IPS-15b (cell line): ENCODE results near the gene MBLAC2.

Source experiments
- H3K27me3 ChIP-seq: one replicate; pipeline ENCODE4 v1.6.1; 2013; ENCODE audit warnings: low read length; ENCODE audit not compliant: control insufficient read depth, insufficient read depth
- H3K36me3 ChIP-seq: one replicate; pipeline ENCODE4 v1.6.1; 2013; ENCODE audit warnings: low read length; ENCODE audit not compliant: control insufficient read depth, insufficient read depth
- H3K4me1 ChIP-seq: one replicate; pipeline ENCODE4 v1.6.1; 2013; ENCODE audit warnings: mild to moderate bottlenecking, low read length; ENCODE audit not compliant: control insufficient read depth, insufficient read depth
- H3K4me3 ChIP-seq: one replicate; pipeline ENCODE4 v1.5.1; 2013; ENCODE audit warnings: low read depth, low read length
- H3K9ac ChIP-seq: one replicate; pipeline ENCODE4 v1.6.1; 2013; ENCODE audit warnings: low read depth, mild to moderate bottlenecking, low read length
- H3K9me3 ChIP-seq: one replicate; pipeline ENCODE4 v1.6.1; 2013; ENCODE audit warnings: mild to moderate bottlenecking, low read length; ENCODE audit not compliant: control insufficient read depth, insufficient read depth

Gene MBLAC2

GRCh38 chr5:90474235-90475107 lies at the start of gene MBLAC2, which contains the start of gene POLR3G:
Gene MBLAC2, minus strand, starts transcription at chr5:90474771. Its CDS starts 479 bp downstream, at chr5:90474292.
Gene POLR3G, plus strand, starts transcription at chr5:90474864. Its CDS starts 10,704 bp downstream, at chr5:90485568.
- peaks cover 20% of the 10 kb centered on the region for H3K4me1 ChIP-seq
- H3K9me3 ChIP-seq: no peaks in the 10 kb centered on the region
- H3K4me3 ChIP-seq: peak within 1 kb of the TSS; percentile 88
- H3K9ac ChIP-seq: peak within 1 kb of the TSS; percentile 84
- H3K36me3 ChIP-seq: no peaks in the 10 kb centered on the region
- H3K27me3 ChIP-seq: no peaks in the 10 kb centered on the region

- Histone ChIP-seq H3K36me3 (peaks cover 3% of the 10 kb centered on the region), H3K9me3 (no peaks in the 10 kb centered on the region), H3K27me3 (no peaks in the 10 kb centered on the region), H3K4me3 (no peak overlapping the region), H3K4me1 (no peaks in the 10 kb centered on the region), H3K9ac (no peak overlapping the region)
Measured at GRCh38 chr5:90519081-90519480, 44.5 kb upstream of the MBLAC2 start.

- H3K36me3 ChIP-seq: peaks cover 3% of the 10 kb centered on the region
- no peaks in the 10 kb centered on the region for H3K4me1 ChIP-seq
- no peak overlapping the region for H3K9ac ChIP-seq
- H3K27me3 ChIP-seq: no peaks in the 10 kb centered on the region
- H3K4me3 ChIP-seq: no peak overlapping the region
- no peaks in the 10 kb centered on the region for H3K9me3 ChIP-seq
Measured at GRCh38 chr5:90518661-90519060, 44.1 kb upstream of the MBLAC2 start.

GRCh38 chr5:90514520-90514919 lies 39.9 kb upstream of the MBLAC2 start:
- Histone ChIP-seq H3K36me3 (no peaks in the 10 kb centered on the region), H3K4me3 (no peak overlapping the region), H3K9me3 (no peaks in the 10 kb centered on the region), H3K9ac (no peak overlapping the region), H3K27me3 (no peaks in the 10 kb centered on the region), H3K4me1 (no peaks in the 10 kb centered on the region)

GRCh38 chr5:90510438-90510837 lies 35.9 kb upstream of the MBLAC2 start:
- Histone ChIP-seq H3K4me3 (no peak overlapping the region), H3K9ac (no peak overlapping the region), H3K27me3 (no peaks in the 10 kb centered on the region), H3K9me3 (no peaks in the 10 kb centered on the region), H3K36me3 (no peaks in the 10 kb centered on the region), H3K4me1 (no peaks in the 10 kb centered on the region)

- Histone ChIP-seq H3K4me1 (no peaks in the 10 kb centered on the region), H3K27me3 (no peaks in the 10 kb centered on the region), H3K9ac (no peak overlapping the region), H3K9me3 (no peaks in the 10 kb centered on the region), H3K4me3 (no peak overlapping the region), H3K36me3 (no peaks in the 10 kb centered on the region)
Measured at GRCh38 chr5:90506221-90506620, 31.6 kb upstream of the MBLAC2 start.

GRCh38 chr5:90504743-90505142 lies 30.2 kb upstream of the MBLAC2 start:
- Histone ChIP-seq H3K4me3 (no peak overlapping the region), H3K27me3 (no peaks in the 10 kb centered on the region), H3K36me3 (no peaks in the 10 kb centered on the region), H3K4me1 (no peaks in the 10 kb centered on the region), H3K9me3 (no peaks in the 10 kb centered on the region), H3K9ac (no peak overlapping the region)

- no peaks in the 10 kb centered on the region for H3K9me3 ChIP-seq
- no peaks in the 10 kb centered on the region for H3K36me3 ChIP-seq
- H3K4me3 ChIP-seq: no peak overlapping the region
- no peaks in the 10 kb centered on the region for H3K27me3 ChIP-seq
- H3K4me1 ChIP-seq: no peaks in the 10 kb centered on the region
- no peak overlapping the region for H3K9ac ChIP-seq
Measured at GRCh38 chr5:90503596-90503995, 29.0 kb upstream of the MBLAC2 start.

GRCh38 chr5:90495146-90495545 lies 20.6 kb upstream of the MBLAC2 start:
- Histone ChIP-seq H3K9me3 (no peaks in the 10 kb centered on the region), H3K4me3 (no peak overlapping the region), H3K27me3 (no peaks in the 10 kb centered on the region), H3K4me1 (no peaks in the 10 kb centered on the region), H3K9ac (no peak overlapping the region), H3K36me3 (no peaks in the 10 kb centered on the region)

GRCh38 chr5:90494043-90494442 lies 19.5 kb upstream of the MBLAC2 start:
- Histone ChIP-seq H3K36me3 (no peaks in the 10 kb centered on the region), H3K27me3 (no peaks in the 10 kb centered on the region), H3K9ac (no peak overlapping the region), H3K4me3 (no peak overlapping the region), H3K4me1 (no peaks in the 10 kb centered on the region), H3K9me3 (no peaks in the 10 kb centered on the region)

- no peaks in the 10 kb centered on the region for H3K9me3 ChIP-seq
- H3K4me3 ChIP-seq: no peak overlapping the region
- no peak overlapping the region for H3K9ac ChIP-seq
- no peaks in the 10 kb centered on the region for H3K36me3 ChIP-seq
- no peaks in the 10 kb centered on the region for H3K4me1 ChIP-seq
- no peaks in the 10 kb centered on the region for H3K27me3 ChIP-seq
Measured at GRCh38 chr5:90488791-90489190, 14.2 kb upstream of the MBLAC2 start.

- Histone ChIP-seq H3K9ac (no peak overlapping the region), H3K27me3 (no peaks in the 10 kb centered on the region), H3K4me1 (no peaks in the 10 kb centered on the region), H3K4me3 (no peak overlapping the region), H3K9me3 (no peaks in the 10 kb centered on the region), H3K36me3 (no peaks in the 10 kb centered on the region)
Measured at GRCh38 chr5:90484540-90484939, 10.0 kb upstream of the MBLAC2 start.
